GM23338 (cell line): ENCODE results near the gene C4BPB.

Experiments used
- CREB1 ChIP-seq: fragments of 250-450 bp; sonication (Bioruptor Pico); IDR thresholded peaks from 2 replicates; pipeline ENCODE4 v1.5.0; 2020; ENCODE audit warnings: low read depth, mild to moderate bottlenecking, moderate library complexity
- EZH2 ChIP-seq: fragments of 200-600 bp; sonication (generic); IDR thresholded peaks from one replicate; pipeline ENCODE4 v1.8.0; 2017; ENCODE audit warnings: antibody characterized with exemption, mild to moderate bottlenecking, low read depth; ENCODE audit not compliant: unreplicated experiment
- EZH2phosphoT487 ChIP-seq: fragments of 200-600 bp; sonication (generic); IDR thresholded peaks from one replicate; pipeline ENCODE4 v1.8.1; 2018; ENCODE audit warnings: antibody characterized with exemption; ENCODE audit not compliant: unreplicated experiment
- JUNB ChIP-seq: IDR thresholded peaks from one replicate; pipeline ENCODE4 v1.6.1; 2016; ENCODE audit warnings: antibody characterized with exemption; ENCODE audit not compliant: unreplicated experiment
- POLR2AphosphoS5 ChIP-seq: IDR thresholded peaks from 2 replicates; pipeline ENCODE4 v1.6.1; 2016; ENCODE audit warnings: antibody characterized with exemption, low read depth
- ZNF114 ChIP-seq: fragments of 250-450 bp; sonication (Bioruptor Pico); IDR thresholded peaks from 2 replicates; pipeline ENCODE4 v1.5.0; 2020; ENCODE audit warnings: mild to moderate bottlenecking, moderate library complexity
- ZNF331 ChIP-seq: fragments of 250-450 bp; sonication (Bioruptor Pico); IDR thresholded peaks from 2 replicates; pipeline ENCODE4 v1.5.0; 2020; ENCODE audit warnings: low read depth, mild to moderate bottlenecking, moderate library complexity
- TF ChIP-seq, protein P1 (sequence below), 2 experiments: fragments of 200-600 bp in 1 of 2; sonication (generic) in 1 of 2; conservative IDR thresholded peaks; 2 replicates each; pipeline versions ENCODE4 v1.5.1 to v1.6.1; 2016 to 2017; ENCODE audit warnings: antibody characterized with exemption in 2 of 2, low read depth in 2 of 2, mild to moderate bottlenecking in 2 of 2, moderate library complexity in 1 of 2
- TF ChIP-seq, protein P2 (sequence below): IDR thresholded peaks from 2 replicates; pipeline ENCODE4 v1.6.1; 2016; ENCODE audit warnings: antibody characterized with exemption
- TF ChIP-seq, protein P3 (sequence below): IDR thresholded peaks from one replicate; pipeline ENCODE4 v1.6.1; 2018; ENCODE audit warnings: antibody characterized with exemption; ENCODE audit not compliant: unreplicated experiment
- TF ChIP-seq, protein P4 (sequence below): fragments of 250-450 bp; sonication (Bioruptor Pico); IDR thresholded peaks from 2 replicates; pipeline ENCODE4 v1.5.0; 2020; ENCODE audit warnings: mild to moderate bottlenecking, moderate library complexity

GRCh38 chr1:207130252-207131036 lies 41.8 kb downstream of the C4BPB start:
- TF ChIP-seq CREB1 (CRISPR knock-in tag) (no peak), EZH2 (no peak), POLR2AphosphoS5 (no peak), EZH2phosphoT487 (no peak), JUNB (no peak), ZNF331 (CRISPR knock-in tag) (no peak), ZNF114 (CRISPR knock-in tag) (no peak)
- TF ChIP-seq, protein P1, sequence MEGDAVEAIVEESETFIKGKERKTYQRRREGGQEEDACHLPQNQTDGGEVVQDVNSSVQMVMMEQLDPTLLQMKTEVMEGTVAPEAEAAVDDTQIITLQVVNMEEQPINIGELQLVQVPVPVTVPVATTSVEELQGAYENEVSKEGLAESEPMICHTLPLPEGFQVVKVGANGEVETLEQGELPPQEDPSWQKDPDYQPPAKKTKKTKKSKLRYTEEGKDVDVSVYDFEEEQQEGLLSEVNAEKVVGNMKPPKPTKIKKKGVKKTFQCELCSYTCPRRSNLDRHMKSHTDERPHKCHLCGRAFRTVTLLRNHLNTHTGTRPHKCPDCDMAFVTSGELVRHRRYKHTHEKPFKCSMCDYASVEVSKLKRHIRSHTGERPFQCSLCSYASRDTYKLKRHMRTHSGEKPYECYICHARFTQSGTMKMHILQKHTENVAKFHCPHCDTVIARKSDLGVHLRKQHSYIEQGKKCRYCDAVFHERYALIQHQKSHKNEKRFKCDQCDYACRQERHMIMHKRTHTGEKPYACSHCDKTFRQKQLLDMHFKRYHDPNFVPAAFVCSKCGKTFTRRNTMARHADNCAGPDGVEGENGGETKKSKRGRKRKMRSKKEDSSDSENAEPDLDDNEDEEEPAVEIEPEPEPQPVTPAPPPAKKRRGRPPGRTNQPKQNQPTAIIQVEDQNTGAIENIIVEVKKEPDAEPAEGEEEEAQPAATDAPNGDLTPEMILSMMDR (conservative IDR thresholded peaks at IDR 0.05; ENCODE audit: low read depth in 2 of 2) = no peak
- TF ChIP-seq, protein P2, sequence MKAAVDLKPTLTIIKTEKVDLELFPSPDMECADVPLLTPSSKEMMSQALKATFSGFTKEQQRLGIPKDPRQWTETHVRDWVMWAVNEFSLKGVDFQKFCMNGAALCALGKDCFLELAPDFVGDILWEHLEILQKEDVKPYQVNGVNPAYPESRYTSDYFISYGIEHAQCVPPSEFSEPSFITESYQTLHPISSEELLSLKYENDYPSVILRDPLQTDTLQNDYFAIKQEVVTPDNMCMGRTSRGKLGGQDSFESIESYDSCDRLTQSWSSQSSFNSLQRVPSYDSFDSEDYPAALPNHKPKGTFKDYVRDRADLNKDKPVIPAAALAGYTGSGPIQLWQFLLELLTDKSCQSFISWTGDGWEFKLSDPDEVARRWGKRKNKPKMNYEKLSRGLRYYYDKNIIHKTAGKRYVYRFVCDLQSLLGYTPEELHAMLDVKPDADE = no peak
- TF ChIP-seq, protein P3, sequence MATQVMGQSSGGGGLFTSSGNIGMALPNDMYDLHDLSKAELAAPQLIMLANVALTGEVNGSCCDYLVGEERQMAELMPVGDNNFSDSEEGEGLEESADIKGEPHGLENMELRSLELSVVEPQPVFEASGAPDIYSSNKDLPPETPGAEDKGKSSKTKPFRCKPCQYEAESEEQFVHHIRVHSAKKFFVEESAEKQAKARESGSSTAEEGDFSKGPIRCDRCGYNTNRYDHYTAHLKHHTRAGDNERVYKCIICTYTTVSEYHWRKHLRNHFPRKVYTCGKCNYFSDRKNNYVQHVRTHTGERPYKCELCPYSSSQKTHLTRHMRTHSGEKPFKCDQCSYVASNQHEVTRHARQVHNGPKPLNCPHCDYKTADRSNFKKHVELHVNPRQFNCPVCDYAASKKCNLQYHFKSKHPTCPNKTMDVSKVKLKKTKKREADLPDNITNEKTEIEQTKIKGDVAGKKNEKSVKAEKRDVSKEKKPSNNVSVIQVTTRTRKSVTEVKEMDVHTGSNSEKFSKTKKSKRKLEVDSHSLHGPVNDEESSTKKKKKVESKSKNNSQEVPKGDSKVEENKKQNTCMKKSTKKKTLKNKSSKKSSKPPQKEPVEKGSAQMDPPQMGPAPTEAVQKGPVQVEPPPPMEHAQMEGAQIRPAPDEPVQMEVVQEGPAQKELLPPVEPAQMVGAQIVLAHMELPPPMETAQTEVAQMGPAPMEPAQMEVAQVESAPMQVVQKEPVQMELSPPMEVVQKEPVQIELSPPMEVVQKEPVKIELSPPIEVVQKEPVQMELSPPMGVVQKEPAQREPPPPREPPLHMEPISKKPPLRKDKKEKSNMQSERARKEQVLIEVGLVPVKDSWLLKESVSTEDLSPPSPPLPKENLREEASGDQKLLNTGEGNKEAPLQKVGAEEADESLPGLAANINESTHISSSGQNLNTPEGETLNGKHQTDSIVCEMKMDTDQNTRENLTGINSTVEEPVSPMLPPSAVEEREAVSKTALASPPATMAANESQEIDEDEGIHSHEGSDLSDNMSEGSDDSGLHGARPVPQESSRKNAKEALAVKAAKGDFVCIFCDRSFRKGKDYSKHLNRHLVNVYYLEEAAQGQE = no peak
- TF ChIP-seq, protein P4, sequence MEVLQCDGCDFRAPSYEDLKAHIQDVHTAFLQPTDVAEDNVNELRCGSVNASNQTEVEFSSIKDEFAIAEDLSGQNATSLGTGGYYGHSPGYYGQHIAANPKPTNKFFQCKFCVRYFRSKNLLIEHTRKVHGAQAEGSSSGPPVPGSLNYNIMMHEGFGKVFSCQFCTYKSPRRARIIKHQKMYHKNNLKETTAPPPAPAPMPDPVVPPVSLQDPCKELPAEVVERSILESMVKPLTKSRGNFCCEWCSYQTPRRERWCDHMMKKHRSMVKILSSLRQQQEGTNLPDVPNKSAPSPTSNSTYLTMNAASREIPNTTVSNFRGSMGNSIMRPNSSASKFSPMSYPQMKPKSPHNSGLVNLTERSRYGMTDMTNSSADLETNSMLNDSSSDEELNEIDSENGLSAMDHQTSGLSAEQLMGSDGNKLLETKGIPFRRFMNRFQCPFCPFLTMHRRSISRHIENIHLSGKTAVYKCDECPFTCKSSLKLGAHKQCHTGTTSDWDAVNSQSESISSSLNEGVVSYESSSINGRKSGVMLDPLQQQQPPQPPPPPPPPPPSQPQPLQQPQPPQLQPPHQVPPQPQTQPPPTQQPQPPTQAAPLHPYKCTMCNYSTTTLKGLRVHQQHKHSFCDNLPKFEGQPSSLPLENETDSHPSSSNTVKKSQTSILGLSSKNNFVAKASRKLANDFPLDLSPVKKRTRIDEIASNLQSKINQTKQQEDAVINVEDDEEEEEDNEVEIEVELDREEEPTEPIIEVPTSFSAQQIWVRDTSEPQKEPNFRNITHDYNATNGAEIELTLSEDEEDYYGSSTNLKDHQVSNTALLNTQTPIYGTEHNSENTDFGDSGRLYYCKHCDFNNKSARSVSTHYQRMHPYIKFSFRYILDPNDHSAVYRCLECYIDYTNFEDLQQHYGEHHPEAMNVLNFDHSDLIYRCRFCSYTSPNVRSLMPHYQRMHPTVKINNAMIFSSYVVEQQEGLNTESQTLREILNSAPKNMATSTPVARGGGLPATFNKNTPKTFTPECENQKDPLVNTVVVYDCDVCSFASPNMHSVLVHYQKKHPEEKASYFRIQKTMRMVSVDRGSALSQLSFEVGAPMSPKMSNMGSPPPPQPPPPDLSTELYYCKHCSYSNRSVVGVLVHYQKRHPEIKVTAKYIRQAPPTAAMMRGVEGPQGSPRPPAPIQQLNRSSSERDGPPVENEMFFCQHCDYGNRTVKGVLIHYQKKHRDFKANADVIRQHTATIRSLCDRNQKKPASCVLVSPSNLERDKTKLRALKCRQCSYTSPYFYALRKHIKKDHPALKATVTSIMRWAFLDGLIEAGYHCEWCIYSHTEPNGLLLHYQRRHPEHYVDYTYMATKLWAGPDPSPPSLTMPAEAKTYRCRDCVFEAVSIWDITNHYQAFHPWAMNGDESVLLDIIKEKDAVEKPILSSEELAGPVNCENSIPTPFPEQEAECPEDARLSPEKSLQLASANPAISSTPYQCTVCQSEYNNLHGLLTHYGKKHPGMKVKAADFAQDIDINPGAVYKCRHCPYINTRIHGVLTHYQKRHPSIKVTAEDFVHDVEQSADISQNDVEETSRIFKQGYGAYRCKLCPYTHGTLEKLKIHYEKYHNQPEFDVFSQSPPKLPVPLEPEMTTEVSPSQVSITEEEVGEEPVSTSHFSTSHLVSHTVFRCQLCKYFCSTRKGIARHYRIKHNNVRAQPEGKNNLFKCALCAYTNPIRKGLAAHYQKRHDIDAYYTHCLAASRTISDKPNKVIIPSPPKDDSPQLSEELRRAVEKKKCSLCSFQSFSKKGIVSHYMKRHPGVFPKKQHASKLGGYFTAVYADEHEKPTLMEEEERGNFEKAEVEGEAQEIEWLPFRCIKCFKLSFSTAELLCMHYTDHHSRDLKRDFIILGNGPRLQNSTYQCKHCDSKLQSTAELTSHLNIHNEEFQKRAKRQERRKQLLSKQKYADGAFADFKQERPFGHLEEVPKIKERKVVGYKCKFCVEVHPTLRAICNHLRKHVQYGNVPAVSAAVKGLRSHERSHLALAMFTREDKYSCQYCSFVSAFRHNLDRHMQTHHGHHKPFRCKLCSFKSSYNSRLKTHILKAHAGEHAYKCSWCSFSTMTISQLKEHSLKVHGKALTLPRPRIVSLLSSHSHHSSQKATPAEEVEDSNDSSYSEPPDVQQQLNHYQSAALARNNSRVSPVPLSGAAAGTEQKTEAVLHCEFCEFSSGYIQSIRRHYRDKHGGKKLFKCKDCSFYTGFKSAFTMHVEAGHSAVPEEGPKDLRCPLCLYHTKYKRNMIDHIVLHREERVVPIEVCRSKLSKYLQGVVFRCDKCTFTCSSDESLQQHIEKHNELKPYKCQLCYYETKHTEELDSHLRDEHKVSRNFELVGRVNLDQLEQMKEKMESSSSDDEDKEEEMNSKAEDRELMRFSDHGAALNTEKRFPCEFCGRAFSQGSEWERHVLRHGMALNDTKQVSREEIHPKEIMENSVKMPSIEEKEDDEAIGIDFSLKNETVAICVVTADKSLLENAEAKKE (CRISPR knock-in tag) = no peak
